GM12874 (cell line): ENCODE data around the gene PEDS1.

Experiments
- CTCF ChIP-seq: IDR thresholded peaks from 2 replicates; pipeline ENCODE4 v1.5.1; 2011; ENCODE audit warnings: low read depth, mild to moderate bottlenecking, control low read depth, low read length, moderate library complexity; ENCODE audit not compliant: insufficient read depth

Gene PEDS1

GRCh38 chr20:50196896-50197295, 43.4 kb upstream of the PEDS1 start:
- no peak for TF ChIP-seq CTCF

- no peak for TF ChIP-seq CTCF
These were observed 42.7 kb upstream of the PEDS1 start for GRCh38 chr20:50196248-50196647.

GRCh38 chr20:50195524-50196120, 42.1 kb upstream of the PEDS1 start:
- TF ChIP-seq CTCF, result no peak

- TF ChIP-seq CTCF, result no peak
These were observed 41.5 kb upstream of the PEDS1 start for GRCh38 chr20:50194831-50195523.

- no peak for TF ChIP-seq CTCF
These were observed 40.9 kb upstream of the PEDS1 start for GRCh38 chr20:50194422-50194830.

GRCh38 chr20:50193836-50194421, 40.4 kb upstream of the PEDS1 start:
- TF ChIP-seq CTCF, result no peak

- TF ChIP-seq CTCF, result no peak
These were observed 39.8 kb upstream of the PEDS1 start for GRCh38 chr20:50193199-50193835.
